NK-92 (cell line): Measurements from ENCODE around the gene CBX4.

Experiments
- DNase-seq: peaks from one replicate; lab custom pipeline; 2025; ENCODE audit not compliant: unreplicated experiment; lab: John Stamatoyannopoulos, UW

CBX4 gene

GRCh38 chr17:79831265-79832217, 7.7 kb downstream of the CBX4 start:
- no peak for DNase-seq

DNA sequence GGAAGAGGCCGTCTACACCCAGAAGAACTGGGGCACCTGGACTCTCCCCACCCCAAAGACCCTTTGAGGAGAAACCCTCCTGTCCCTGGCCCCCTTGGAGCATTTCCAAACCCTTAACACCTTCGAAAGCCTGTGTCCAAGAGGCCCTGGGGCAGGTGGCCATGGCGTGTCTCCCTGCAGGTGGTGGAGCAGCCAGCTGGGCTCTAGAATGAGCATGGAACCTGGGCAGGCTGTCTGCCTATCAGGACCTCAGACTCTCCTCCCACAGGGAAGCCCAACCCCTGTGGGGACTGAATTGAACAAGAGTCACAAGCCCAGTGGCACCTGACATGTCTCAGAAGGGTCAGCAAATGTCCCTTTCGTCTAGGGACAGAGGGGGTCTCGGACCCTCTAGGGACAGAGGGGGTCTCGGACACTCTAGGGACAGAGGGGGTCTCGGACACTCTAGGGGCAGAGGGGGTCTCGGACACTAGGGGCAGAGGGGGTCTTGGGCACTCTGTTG, 8.4 kb downstream of the CBX4 start:
- DNase-seq: no peak

- no peak for DNase-seq
Observed at GRCh38 chr17:79830303-79830702, 8.9 kb downstream of the CBX4 start.

DNA sequence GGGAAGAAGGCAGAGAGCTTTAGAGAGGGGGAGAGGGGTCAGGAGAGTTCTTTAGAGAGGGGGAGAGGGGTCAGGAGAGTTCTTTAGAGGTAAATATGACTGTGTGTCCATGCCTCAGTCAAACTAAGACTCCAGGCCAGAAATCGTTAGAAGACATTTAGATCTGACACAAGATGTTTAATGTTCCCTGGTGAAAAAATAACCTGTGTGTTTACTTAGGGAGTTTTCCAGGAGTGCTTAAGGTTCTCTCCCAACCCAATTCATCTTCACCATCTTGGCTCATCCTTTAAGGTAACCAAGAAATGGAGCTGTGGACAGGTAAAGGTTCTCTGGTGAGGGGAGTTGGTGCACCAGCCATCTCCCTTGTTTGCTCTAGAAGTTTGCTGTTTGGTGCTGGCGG, 9.8 kb downstream of the CBX4 start:
- no peak for DNase-seq

DNA sequence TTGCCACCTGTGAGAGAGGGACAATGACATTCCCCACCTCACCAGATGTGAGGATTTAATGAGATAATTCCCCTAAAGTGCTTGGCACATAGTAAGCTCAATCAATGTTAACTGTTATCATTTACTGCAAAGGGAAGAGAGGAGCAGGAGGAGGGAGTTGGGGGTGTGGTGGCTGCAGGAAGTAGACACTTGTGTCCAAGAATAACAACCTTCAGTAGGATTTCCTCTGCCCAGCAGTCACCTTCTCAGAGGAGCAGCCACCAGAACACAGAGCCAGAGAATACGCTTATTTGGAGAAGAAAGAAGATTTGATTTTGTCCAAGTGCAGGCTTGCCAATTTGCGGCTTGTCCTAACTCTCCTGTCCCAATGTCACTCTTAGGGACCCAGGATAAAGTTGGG, 10.2 kb downstream of the CBX4 start:
- DNase-seq: no peak

DNA sequence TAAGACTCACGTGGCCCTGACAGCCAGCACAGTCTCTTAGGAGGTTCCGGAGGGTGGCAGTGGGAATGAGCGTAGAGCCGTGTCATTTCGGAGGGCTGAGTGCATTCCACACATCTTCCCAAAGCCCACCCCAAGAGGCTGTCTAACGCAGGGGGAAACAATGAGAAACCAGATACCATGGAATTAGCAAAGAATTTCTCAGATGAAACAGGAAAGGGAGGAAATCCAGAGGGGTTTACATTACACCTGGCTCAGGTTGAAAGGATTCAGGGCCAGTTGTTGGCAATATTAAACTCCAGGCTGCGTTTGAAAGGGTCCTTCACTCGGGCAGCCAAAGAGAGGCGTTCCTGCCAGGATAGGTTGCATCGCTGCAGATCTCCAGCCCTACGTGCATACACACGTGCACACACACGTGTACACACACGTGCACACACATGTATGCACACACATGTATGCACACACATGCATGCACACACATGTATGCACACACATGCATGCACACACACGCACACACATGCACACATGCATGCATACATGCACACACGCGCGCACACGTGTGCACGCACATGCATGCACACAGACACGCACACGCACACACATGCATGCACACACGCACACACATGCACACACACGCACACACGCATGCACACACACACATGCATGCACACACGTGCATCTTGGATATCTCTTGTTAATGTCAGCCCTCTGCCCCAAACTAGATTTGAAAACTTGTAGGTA, 12.2 kb downstream of the CBX4 start:
- DNase-seq: no peak

DNA sequence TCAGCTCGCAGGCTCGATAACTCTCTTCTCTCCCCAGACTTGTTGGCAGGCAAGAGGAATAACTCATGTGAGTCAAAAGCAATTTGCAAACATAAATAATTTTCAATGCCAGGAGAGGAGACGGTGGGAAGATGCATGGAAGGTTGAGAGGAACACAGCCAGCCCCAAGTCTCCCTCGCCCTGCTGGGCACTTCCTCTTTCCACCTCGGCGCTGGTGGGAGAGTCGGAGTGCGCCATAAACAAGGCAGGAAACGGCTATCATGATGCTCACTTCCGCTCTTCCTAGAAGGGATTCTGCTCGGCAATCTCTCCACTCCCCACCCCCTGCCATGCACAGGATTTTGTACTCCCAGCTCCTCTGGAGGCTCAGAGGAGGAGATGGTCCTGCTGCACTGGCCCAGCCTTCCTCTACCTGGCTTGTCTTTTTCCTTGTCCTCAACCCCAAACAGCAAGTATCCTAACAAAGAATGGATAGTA, 13.0 kb downstream of the CBX4 start:
- DNase-seq: no peak

DNA sequence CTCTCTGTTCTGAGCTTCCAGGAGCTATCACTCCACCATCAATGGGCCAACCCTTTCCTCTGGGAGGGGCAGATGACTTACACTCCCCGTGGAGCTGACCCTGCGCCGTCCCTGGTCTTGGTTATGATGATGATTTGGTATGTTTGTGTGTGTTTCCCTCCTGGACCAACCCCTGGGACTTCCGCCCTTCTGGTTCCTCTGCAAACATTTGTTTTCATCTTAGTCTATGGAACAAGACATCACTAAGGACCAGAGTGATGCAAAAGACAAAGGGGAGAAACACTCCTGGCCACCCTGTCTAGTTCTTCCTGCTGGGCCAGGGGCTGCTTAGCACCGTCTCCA, 13.7 kb downstream of the CBX4 start:
- no peak for DNase-seq

GRCh38 chr17:79824893-79825579, 14.2 kb downstream of the CBX4 start:
- DNase-seq: no peak

GRCh38 chr17:79824234-79824633, 15.0 kb downstream of the CBX4 start:
- DNase-seq: no peak

DNA sequence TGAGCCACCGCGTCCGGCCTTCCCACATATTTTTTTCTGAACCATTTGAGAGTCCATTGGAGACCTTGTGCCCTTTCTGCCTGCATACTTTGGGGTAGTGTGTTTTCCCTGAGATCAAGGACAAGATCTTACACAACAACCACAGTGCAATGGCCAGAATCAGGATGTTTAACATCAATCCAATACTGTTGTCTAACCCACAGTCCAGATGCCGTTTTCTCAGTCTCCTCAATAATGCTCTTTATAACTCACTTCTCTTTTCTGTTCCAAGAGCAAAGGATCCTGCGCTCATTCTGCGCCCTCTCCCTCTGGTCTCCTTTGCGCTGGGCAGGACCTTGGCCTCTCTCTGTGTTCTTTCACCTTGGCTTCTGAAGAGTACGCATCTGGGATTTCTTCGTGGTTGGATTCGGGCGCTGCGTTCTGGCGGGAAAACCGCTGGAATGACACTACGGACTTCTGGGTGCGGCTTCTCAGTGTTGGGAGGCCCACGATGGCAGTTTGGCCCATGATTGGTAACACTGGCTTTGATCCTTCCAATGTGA, 16.6 kb downstream of the CBX4 start:
- DNase-seq: no peak

GRCh38 chr17:79821331-79822095, 17.7 kb downstream of the CBX4 start:
- DNase-seq: no peak

GRCh38 chr17:79820959-79821330, 18.3 kb downstream of the CBX4 start:
- DNase-seq: no peak

- DNase-seq: no peak
Observed at GRCh38 chr17:79819534-79820276, 19.5 kb downstream of the CBX4 start.

GRCh38 chr17:79819085-79819484, 20.2 kb downstream of the CBX4 start:
- no peak for DNase-seq

GRCh38 chr17:79818026-79818758, 21.0 kb downstream of the CBX4 start:
- DNase-seq: no peak

DNA sequence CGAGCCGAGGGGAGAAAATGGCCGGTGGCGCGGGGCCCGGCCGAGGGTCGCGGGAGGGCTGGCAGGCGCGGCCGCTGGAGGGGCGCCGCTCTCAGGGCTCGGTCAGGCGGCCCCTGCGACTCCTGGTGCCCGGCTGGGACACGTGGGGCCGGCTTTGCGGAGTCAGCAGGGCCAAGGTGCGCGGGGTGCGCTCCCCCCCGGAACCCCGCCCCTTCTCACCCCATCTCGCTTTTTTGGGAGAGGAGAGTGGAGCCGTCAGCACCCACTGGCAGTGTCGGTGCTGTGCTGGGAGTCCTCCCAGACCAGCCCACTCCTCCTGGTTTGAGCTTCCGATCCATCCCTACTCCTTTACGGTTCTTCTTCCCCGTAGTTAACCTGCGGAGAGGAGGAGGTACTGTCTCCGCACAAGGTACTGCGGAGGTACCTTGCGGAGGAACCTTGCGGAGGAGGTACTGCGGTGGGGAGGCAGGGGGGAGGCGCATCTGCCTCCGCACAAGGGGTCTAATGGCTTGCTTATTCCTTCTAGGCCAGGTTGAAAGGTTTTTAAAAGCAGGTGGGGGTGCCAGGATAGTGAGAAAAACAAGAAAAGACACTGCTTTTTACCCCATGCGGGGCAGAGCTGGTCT, 23.3 kb downstream of the CBX4 start:
- DNase-seq: no peak

GRCh38 chr17:79814974-79815835, 24.0 kb downstream of the CBX4 start:
- DNase-seq: no peak
